ENCODE measurements around the gene PROSER3. TPM values are rescaled to one million over a fixed set of nuclear protein-coding genes. Genes with fewer than 3 reads are reported as not detected.
"Not testable (repeated sequence)": the region's sequence is repeated elsewhere in the genome, so short reads cannot be mapped to it uniquely, and the experiment has no call there.

PROSER3 gene
- total RNA-seq, 1 experiment from 2014 or later, result 17.5 TPM

- no peaks in the 10 kb centered on the region for H3K9me3 ChIP-seq (ENCODE audit: low read length)
- peaks cover 19% of the 10 kb centered on the region for H3K4me1 ChIP-seq (ENCODE audit: low read length)
- no peak overlapping the region for H3K4me3 ChIP-seq (ENCODE audit: low read length)
- no peak overlapping the region for H2AFZ ChIP-seq (ENCODE audit: low read length)
- no peak overlapping the region for H3K27ac ChIP-seq (ENCODE audit: low read length)
- peaks cover 22% of the 10 kb centered on the region for H3K79me2 ChIP-seq (ENCODE audit: low read length)
- H3K4me2 ChIP-seq (ENCODE audit: low read depth, low read length, poor library complexity, severe bottlenecking), result no peak overlapping the region
- no peaks in the 10 kb centered on the region for H3K9me2 ChIP-seq (replicated peaks; ENCODE audit: insufficient read depth, low read length)
- peaks cover 11% of the 10 kb centered on the region for H3K36me3 ChIP-seq (ENCODE audit: insufficient read depth, low read length)
- no peak overlapping the region for H3K9ac ChIP-seq (ENCODE audit: low read length)
- peaks cover 22% of the 10 kb centered on the region; the same call in 1 of the 2 replicates for H4K20me1 ChIP-seq (ENCODE audit: insufficient read depth, low read depth, low read length)
- H3K27me3 ChIP-seq (ENCODE audit: low read length), result no peaks in the 10 kb centered on the region
- DNase-seq, result no peak
Observed at GRCh38 chr19:35720648-35721047, 37.3 kb upstream of the PROSER3 start.

- no peak for DNase-seq
- H3K4me2 ChIP-seq (ENCODE audit: low read depth, low read length, poor library complexity, severe bottlenecking), result no peak overlapping the region
- H3K36me3 ChIP-seq (ENCODE audit: insufficient read depth, low read length), result peaks cover 11% of the 10 kb centered on the region
- no peak overlapping the region for H3K27ac ChIP-seq (ENCODE audit: low read length)
- H3K9me3 ChIP-seq (ENCODE audit: low read length), result no peaks in the 10 kb centered on the region
- H4K20me1 ChIP-seq (ENCODE audit: insufficient read depth, low read depth, low read length), result peaks cover 22% of the 10 kb centered on the region; the same call in 1 of the 2 replicates
- peaks cover 22% of the 10 kb centered on the region for H3K79me2 ChIP-seq (ENCODE audit: low read length)
- no peak overlapping the region for H3K9ac ChIP-seq (ENCODE audit: low read length)
- H3K4me3 ChIP-seq (ENCODE audit: low read length), result no peak overlapping the region
- H3K9me2 ChIP-seq (replicated peaks; ENCODE audit: insufficient read depth, low read length), result no peaks in the 10 kb centered on the region
- H3K27me3 ChIP-seq (ENCODE audit: low read length), result no peaks in the 10 kb centered on the region
- H3K4me1 ChIP-seq (ENCODE audit: low read length), result peaks cover 12% of the 10 kb centered on the region
- H2AFZ ChIP-seq (ENCODE audit: low read length), result no peak overlapping the region
Observed at GRCh38 chr19:35721374-35721773, 36.6 kb upstream of the PROSER3 start.

- Histone ChIP-seq H3K9ac (ENCODE audit: low read length) (no peak overlapping the region), H3K27ac (ENCODE audit: low read length) (no peak overlapping the region), H3K9me3 (ENCODE audit: low read length) (no peaks in the 10 kb centered on the region), H3K9me2 (replicated peaks; ENCODE audit: insufficient read depth, low read length) (no peaks in the 10 kb centered on the region), H3K4me3 (ENCODE audit: low read length) (no peak overlapping the region), H3K4me1 (ENCODE audit: low read length) (peaks cover 8% of the 10 kb centered on the region), H3K79me2 (ENCODE audit: low read length) (peaks cover 22% of the 10 kb centered on the region), H2AFZ (ENCODE audit: low read length) (no peak overlapping the region), H4K20me1 (ENCODE audit: insufficient read depth, low read depth, low read length) (peaks cover 22% of the 10 kb centered on the region; the same call in 1 of the 2 replicates), H3K4me2 (ENCODE audit: low read depth, low read length, poor library complexity, severe bottlenecking) (no peak overlapping the region), H3K36me3 (ENCODE audit: insufficient read depth, low read length) (peaks cover 11% of the 10 kb centered on the region), H3K27me3 (ENCODE audit: low read length) (no peaks in the 10 kb centered on the region)
- no peak for DNase-seq
Observed at GRCh38 chr19:35722461-35722860, 35.5 kb upstream of the PROSER3 start.

GRCh38 chr19:35722897-35723296 lies 35.1 kb upstream of the PROSER3 start:
- peaks cover 8% of the 10 kb centered on the region for H3K4me1 ChIP-seq (ENCODE audit: low read length)
- H3K36me3 ChIP-seq (ENCODE audit: insufficient read depth, low read length), result peaks cover 11% of the 10 kb centered on the region
- no peak overlapping the region for H3K4me3 ChIP-seq (ENCODE audit: low read length)

GRCh38 chr19:35723671-35724070 lies 34.3 kb upstream of the PROSER3 start:
- H3K27ac ChIP-seq (ENCODE audit: low read length), result no peak overlapping the region
- peaks cover 20% of the 10 kb centered on the region; the same call in 1 of the 2 replicates for H4K20me1 ChIP-seq (ENCODE audit: insufficient read depth, low read depth, low read length)
- H3K4me2 ChIP-seq (ENCODE audit: low read depth, low read length, poor library complexity, severe bottlenecking), result no peak overlapping the region
- H3K9me2 ChIP-seq (replicated peaks; ENCODE audit: insufficient read depth, low read length), result no peaks in the 10 kb centered on the region
- no peak overlapping the region for H2AFZ ChIP-seq (ENCODE audit: low read length)
- H3K4me3 ChIP-seq (ENCODE audit: low read length), result no peak overlapping the region
- DNase-seq, result no peak
- no peak overlapping the region for H3K9ac ChIP-seq (ENCODE audit: low read length)
- H3K36me3 ChIP-seq (ENCODE audit: insufficient read depth, low read length), result peaks cover 11% of the 10 kb centered on the region
- H3K4me1 ChIP-seq (ENCODE audit: low read length), result peaks cover 8% of the 10 kb centered on the region
- peaks cover 16% of the 10 kb centered on the region for H3K79me2 ChIP-seq (ENCODE audit: low read length)
- no peaks in the 10 kb centered on the region for H3K27me3 ChIP-seq (ENCODE audit: low read length)
- no peaks in the 10 kb centered on the region for H3K9me3 ChIP-seq (ENCODE audit: low read length)

More at GRCh38 chr19:35722897-35723296, 35.1 kb upstream of the PROSER3 start:
- no peak overlapping the region for H2AFZ ChIP-seq (ENCODE audit: low read length)
- H4K20me1 ChIP-seq (ENCODE audit: insufficient read depth, low read depth, low read length), result peaks cover 22% of the 10 kb centered on the region; the same call in 1 of the 2 replicates
- DNase-seq, result no peak
- H3K27ac ChIP-seq (ENCODE audit: low read length), result no peak overlapping the region
- no peaks in the 10 kb centered on the region for H3K27me3 ChIP-seq (ENCODE audit: low read length)
- H3K4me2 ChIP-seq (ENCODE audit: low read depth, low read length, poor library complexity, severe bottlenecking), result no peak overlapping the region
- peaks cover 22% of the 10 kb centered on the region for H3K79me2 ChIP-seq (ENCODE audit: low read length)
- no peak overlapping the region for H3K9ac ChIP-seq (ENCODE audit: low read length)
- no peaks in the 10 kb centered on the region for H3K9me2 ChIP-seq (replicated peaks; ENCODE audit: insufficient read depth, low read length)
- H3K9me3 ChIP-seq (ENCODE audit: low read length), result no peaks in the 10 kb centered on the region

GRCh38 chr19:35724132-35724531 lies 33.8 kb upstream of the PROSER3 start:
- Histone ChIP-seq H3K79me2 (ENCODE audit: low read length) (peaks cover 12% of the 10 kb centered on the region), H4K20me1 (ENCODE audit: insufficient read depth, low read depth, low read length) (peaks cover 15% of the 10 kb centered on the region; the same call in 1 of the 2 replicates), H3K36me3 (ENCODE audit: insufficient read depth, low read length) (peaks cover 11% of the 10 kb centered on the region)
- not testable (repeated sequence) for H3K9ac ChIP-seq (ENCODE audit: low read length); H3K9me3 ChIP-seq (ENCODE audit: low read length); H3K4me1 ChIP-seq (ENCODE audit: low read length); H3K27me3 ChIP-seq (ENCODE audit: low read length); H2AFZ ChIP-seq (ENCODE audit: low read length); H3K9me2 ChIP-seq (replicated peaks; ENCODE audit: insufficient read depth, low read length); H3K4me3 ChIP-seq (ENCODE audit: low read length); H3K4me2 ChIP-seq (ENCODE audit: low read depth, low read length, poor library complexity, severe bottlenecking); DNase-seq; H3K27ac ChIP-seq (ENCODE audit: low read length)

- Histone ChIP-seq H3K79me2 (ENCODE audit: low read length) (peaks cover 7% of the 10 kb centered on the region), H3K4me2 (ENCODE audit: low read depth, low read length, poor library complexity, severe bottlenecking) (no peak overlapping the region), H3K4me3 (ENCODE audit: low read length) (no peak overlapping the region), H3K9me3 (ENCODE audit: low read length) (no peaks in the 10 kb centered on the region), H4K20me1 (ENCODE audit: insufficient read depth, low read depth, low read length) (peaks cover 11% of the 10 kb centered on the region; the same call in 1 of the 2 replicates), H3K27me3 (ENCODE audit: low read length) (no peaks in the 10 kb centered on the region), H3K36me3 (ENCODE audit: insufficient read depth, low read length) (peaks cover 11% of the 10 kb centered on the region), H2AFZ (ENCODE audit: low read length) (no peak overlapping the region), H3K9ac (ENCODE audit: low read length) (no peak overlapping the region), H3K27ac (ENCODE audit: low read length) (no peak overlapping the region), H3K4me1 (ENCODE audit: low read length) (peaks cover under 1% of the 10 kb centered on the region; the same call in 1 of the 2 replicates), H3K9me2 (replicated peaks; ENCODE audit: insufficient read depth, low read length) (no peaks in the 10 kb centered on the region)
- no peak for DNase-seq
Observed at GRCh38 chr19:35724560-35724959, 33.4 kb upstream of the PROSER3 start.

- peaks cover 3% of the 10 kb centered on the region for H3K36me3 ChIP-seq (ENCODE audit: insufficient read depth, low read length)
- H3K4me3 ChIP-seq (ENCODE audit: low read length), result no peak overlapping the region
- no peak overlapping the region for H3K9ac ChIP-seq (ENCODE audit: low read length)
Observed at GRCh38 chr19:35725216-35725861, 32.6 kb upstream of the PROSER3 start.

More at GRCh38 chr19:35725216-35725861, 32.6 kb upstream of the PROSER3 start:
- Histone ChIP-seq H2AFZ (ENCODE audit: low read length) (no peak overlapping the region), H3K9me3 (ENCODE audit: low read length) (no peaks in the 10 kb centered on the region), H4K20me1 (ENCODE audit: insufficient read depth, low read depth, low read length) (0 out of 2 replicates have a peak, but pooled peaks cover 4% of the 10 kb centered on the region), H3K9me2 (replicated peaks; ENCODE audit: insufficient read depth, low read length) (no peaks in the 10 kb centered on the region), H3K27ac (ENCODE audit: low read length) (no peak overlapping the region), H3K27me3 (ENCODE audit: low read length) (no peaks in the 10 kb centered on the region), H3K4me1 (ENCODE audit: low read length) (no peaks in the 10 kb centered on the region), H3K4me2 (ENCODE audit: low read depth, low read length, poor library complexity, severe bottlenecking) (no peak overlapping the region), H3K79me2 (ENCODE audit: low read length) (no peaks in the 10 kb centered on the region)
- no peak for DNase-seq

Data from Karpas-422 (cell line).